SK-N-SH (cell line): ENCODE data around the gene FSD1.

ENCODE experiments used
- CTCF ChIP-seq: fragments of 200-600 bp; sonication (generic); IDR thresholded peaks from 2 replicates; pipeline ENCODE4 v1.6.1; 2017; ENCODE audit warnings: antibody characterized with exemption, mild to moderate bottlenecking, moderate library complexity
- ELF1 ChIP-seq: IDR thresholded peaks from 2 replicates; pipeline ENCODE4 v1.4.0; 2012
- MAX ChIP-seq: IDR thresholded peaks from 2 replicates; pipeline ENCODE4 v1.4.0; 2012; ENCODE audit warnings: low read depth
- MXI1 ChIP-seq: IDR thresholded peaks from 2 replicates; pipeline ENCODE4 v1.6.1; 2012; ENCODE audit warnings: mild to moderate bottlenecking, low read depth, low read length, improper control_type of control experiment
- NRF1 ChIP-seq: IDR thresholded peaks from 2 replicates; pipeline ENCODE4 v1.6.1; 2012; ENCODE audit warnings: low read depth, mild to moderate bottlenecking, low read length
- PBX3 ChIP-seq: IDR thresholded peaks from 2 replicates; pipeline ENCODE4; 2012
- POLR2AphosphoS5 ChIP-seq: IDR thresholded peaks from 2 replicates; pipeline ENCODE4 v1.6.1; 2012; ENCODE audit warnings: low read depth, low read length
- RFX5 ChIP-seq: IDR thresholded peaks from 2 replicates; pipeline ENCODE4 v1.6.1; 2012; ENCODE audit warnings: mild to moderate bottlenecking, improper control_type of control experiment, low read length
- RXRA ChIP-seq: IDR thresholded peaks from 2 replicates; pipeline ENCODE4 v1.4.0; 2012; ENCODE audit warnings: low read depth, mild to moderate bottlenecking, borderline replicate concordance
- SMC3 ChIP-seq: IDR thresholded peaks from 2 replicates; pipeline ENCODE4 v1.6.1; 2012; ENCODE audit warnings: low read depth, low read length, improper control_type of control experiment
- TCF12 ChIP-seq: IDR thresholded peaks from 2 replicates; pipeline ENCODE4 v1.4.0; 2012
- YY1 ChIP-seq: IDR thresholded peaks from 2 replicates; pipeline ENCODE4 v1.4.0; 2012; ENCODE audit warnings: low read depth, mild to moderate bottlenecking
- TF ChIP-seq, protein P1 (sequence below): IDR thresholded peaks from 2 replicates; pipeline ENCODE4 v1.4.0; 2012; ENCODE audit warnings: low read depth, borderline replicate concordance
- TF ChIP-seq, protein P2 (sequence below): IDR thresholded peaks from 2 replicates; pipeline ENCODE4 v1.6.1; 2012; ENCODE audit warnings: mild to moderate bottlenecking, low read depth, low read length, moderate library complexity

DNA sequence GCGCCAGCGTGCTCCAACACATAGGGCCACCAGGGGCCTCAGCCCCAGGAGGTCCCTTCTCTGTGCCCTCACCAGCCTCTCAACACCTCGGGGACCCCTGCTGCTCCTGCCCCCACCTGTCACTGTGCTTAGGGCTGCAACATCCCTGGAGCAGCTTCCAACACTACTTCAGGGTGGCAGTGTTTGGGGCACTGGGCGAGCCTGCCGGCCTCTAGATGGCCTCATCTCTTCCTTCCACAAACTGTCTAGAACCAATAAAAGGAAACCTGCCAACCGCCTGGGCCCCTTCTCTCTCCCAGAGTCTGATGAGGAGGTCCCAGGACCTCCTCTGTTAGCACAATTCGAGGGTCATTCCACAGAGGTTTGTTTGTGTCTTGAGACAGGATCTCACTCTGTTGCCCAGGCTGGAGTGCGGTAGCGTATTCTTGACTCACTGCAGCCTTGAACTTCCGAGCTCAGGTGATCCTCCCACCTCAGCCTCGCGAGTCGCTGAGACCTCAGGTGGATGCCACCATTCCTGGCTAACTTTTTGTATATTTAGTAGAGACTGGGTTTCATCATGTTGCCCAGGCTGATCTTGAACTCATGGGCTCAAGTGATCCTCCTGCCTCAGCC lies 35.5 kb upstream of the FSD1 start:
- TF ChIP-seq YY1 (no peak), MXI1 (no peak), CTCF (no peak), RFX5 (no peak), PBX3 (no peak), POLR2AphosphoS5 (no peak), TCF12 (no peak), ELF1 (no peak), SMC3 (no peak; the same call in 1 of the 2 replicates), RXRA (no peak), NRF1 (no peak), MAX (no peak)
- TF ChIP-seq, protein P1, sequence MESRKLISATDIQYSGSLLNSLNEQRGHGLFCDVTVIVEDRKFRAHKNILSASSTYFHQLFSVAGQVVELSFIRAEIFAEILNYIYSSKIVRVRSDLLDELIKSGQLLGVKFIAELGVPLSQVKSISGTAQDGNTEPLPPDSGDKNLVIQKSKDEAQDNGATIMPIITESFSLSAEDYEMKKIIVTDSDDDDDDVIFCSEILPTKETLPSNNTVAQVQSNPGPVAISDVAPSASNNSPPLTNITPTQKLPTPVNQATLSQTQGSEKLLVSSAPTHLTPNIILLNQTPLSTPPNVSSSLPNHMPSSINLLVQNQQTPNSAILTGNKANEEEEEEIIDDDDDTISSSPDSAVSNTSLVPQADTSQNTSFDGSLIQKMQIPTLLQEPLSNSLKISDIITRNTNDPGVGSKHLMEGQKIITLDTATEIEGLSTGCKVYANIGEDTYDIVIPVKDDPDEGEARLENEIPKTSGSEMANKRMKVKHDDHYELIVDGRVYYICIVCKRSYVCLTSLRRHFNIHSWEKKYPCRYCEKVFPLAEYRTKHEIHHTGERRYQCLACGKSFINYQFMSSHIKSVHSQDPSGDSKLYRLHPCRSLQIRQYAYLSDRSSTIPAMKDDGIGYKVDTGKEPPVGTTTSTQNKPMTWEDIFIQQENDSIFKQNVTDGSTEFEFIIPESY: no peak
- TF ChIP-seq, protein P2, sequence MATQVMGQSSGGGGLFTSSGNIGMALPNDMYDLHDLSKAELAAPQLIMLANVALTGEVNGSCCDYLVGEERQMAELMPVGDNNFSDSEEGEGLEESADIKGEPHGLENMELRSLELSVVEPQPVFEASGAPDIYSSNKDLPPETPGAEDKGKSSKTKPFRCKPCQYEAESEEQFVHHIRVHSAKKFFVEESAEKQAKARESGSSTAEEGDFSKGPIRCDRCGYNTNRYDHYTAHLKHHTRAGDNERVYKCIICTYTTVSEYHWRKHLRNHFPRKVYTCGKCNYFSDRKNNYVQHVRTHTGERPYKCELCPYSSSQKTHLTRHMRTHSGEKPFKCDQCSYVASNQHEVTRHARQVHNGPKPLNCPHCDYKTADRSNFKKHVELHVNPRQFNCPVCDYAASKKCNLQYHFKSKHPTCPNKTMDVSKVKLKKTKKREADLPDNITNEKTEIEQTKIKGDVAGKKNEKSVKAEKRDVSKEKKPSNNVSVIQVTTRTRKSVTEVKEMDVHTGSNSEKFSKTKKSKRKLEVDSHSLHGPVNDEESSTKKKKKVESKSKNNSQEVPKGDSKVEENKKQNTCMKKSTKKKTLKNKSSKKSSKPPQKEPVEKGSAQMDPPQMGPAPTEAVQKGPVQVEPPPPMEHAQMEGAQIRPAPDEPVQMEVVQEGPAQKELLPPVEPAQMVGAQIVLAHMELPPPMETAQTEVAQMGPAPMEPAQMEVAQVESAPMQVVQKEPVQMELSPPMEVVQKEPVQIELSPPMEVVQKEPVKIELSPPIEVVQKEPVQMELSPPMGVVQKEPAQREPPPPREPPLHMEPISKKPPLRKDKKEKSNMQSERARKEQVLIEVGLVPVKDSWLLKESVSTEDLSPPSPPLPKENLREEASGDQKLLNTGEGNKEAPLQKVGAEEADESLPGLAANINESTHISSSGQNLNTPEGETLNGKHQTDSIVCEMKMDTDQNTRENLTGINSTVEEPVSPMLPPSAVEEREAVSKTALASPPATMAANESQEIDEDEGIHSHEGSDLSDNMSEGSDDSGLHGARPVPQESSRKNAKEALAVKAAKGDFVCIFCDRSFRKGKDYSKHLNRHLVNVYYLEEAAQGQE: no peak
